ENCODE results near the gene HNMT.

Gene HNMT

DNA sequence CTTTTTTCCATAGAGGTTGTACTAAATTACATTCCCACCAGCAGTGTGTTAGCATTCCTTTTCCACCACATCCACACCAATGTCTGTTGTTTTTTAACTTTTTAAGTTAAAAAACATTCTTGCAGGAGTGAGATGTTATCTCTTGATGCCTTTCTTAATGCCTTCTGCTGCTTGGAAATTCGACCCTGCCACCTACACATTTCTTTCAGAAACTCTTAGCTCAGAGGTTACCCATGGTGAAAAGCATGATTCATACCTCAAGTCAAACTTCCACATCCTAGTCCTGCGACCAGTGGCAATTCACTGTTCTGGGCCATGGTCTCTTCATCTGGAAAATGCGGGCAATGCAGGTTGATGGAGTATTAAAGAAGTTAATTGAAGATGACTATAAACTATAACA, 12.7 kb upstream of the HNMT start (continued):
- TF ChIP-seq ZNF843 (tag by site-specific recombination; IDR thresholded peaks at IDR 0.05) (no peak), ZNF548 (tag by site-specific recombination; IDR thresholded peaks at IDR 0.05) (no peak), ZNF302 (tag by site-specific recombination; IDR thresholded peaks at IDR 0.05; ENCODE audit: low read depth) (no peak), ZNF677 (tag by site-specific recombination; IDR thresholded peaks at IDR 0.05) (no peak)

GRCh38 chr2:137952586-137953129, 11.6 kb upstream of the HNMT start:
- no peaks in the 10 kb centered on the region for H3K9me3 ChIP-seq (ENCODE audit: control insufficient read depth, insufficient read depth, low read depth, low read length)
- no peak overlapping the region for H3K4me3 ChIP-seq (ENCODE audit: low read depth, low read length)
- no peak for TF ChIP-seq ZNF596 (tag by site-specific recombination; IDR thresholded peaks at IDR 0.05)
- no peak for TF ChIP-seq ZNF747 (tag by site-specific recombination; IDR thresholded peaks at IDR 0.05)
- TF ChIP-seq ZNF19 (tag by site-specific recombination; IDR thresholded peaks at IDR 0.05; ENCODE audit: low read depth) = no peak
- no peak for TF ChIP-seq ZBTB8A (tag by site-specific recombination; IDR thresholded peaks at IDR 0.05)
- TF ChIP-seq ZNF449 (tag by site-specific recombination; IDR thresholded peaks at IDR 0.05) = no peak
- no peak for TF ChIP-seq ZBTB7A (tag by site-specific recombination; IDR thresholded peaks at IDR 0.05; ENCODE audit: low read depth)
- TF ChIP-seq ZNF239 (tag by site-specific recombination; IDR thresholded peaks at IDR 0.05) = no peak
- no peak for TF ChIP-seq MEIS1 (CRISPR knock-in tag; IDR thresholded peaks at IDR 0.05; ENCODE audit: borderline replicate concordance)
- TF ChIP-seq ZNF394 (tag by site-specific recombination; IDR thresholded peaks at IDR 0.05; ENCODE audit: borderline replicate concordance) = no peak
- TF ChIP-seq, protein P1, sequence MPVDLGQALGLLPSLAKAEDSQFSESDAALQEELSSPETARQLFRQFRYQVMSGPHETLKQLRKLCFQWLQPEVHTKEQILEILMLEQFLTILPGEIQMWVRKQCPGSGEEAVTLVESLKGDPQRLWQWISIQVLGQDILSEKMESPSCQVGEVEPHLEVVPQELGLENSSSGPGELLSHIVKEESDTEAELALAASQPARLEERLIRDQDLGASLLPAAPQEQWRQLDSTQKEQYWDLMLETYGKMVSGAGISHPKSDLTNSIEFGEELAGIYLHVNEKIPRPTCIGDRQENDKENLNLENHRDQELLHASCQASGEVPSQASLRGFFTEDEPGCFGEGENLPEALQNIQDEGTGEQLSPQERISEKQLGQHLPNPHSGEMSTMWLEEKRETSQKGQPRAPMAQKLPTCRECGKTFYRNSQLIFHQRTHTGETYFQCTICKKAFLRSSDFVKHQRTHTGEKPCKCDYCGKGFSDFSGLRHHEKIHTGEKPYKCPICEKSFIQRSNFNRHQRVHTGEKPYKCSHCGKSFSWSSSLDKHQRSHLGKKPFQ (tag by site-specific recombination; IDR thresholded peaks at IDR 0.05) = no peak
- TF ChIP-seq, protein P2, sequence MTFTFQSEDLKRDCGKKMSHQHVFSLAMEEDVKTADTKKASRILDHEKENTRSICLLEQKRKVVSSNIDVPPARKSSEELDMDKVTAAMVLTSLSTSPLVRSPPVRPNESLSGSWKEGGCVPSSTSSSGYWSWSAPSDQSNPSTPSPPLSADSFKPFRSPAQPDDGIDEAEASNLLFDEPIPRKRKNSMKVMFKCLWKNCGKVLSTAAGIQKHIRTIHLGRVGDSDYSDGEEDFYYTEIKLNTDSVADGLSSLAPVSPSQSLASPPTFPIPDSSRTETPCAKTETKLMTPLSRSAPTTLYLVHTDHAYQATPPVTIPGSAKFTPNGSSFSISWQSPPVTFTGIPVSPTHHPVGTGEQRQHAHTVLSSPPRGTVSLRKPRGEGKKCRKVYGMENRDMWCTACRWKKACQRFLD (tag by site-specific recombination; IDR thresholded peaks at IDR 0.05) = no peak
- TF ChIP-seq, protein P3, sequence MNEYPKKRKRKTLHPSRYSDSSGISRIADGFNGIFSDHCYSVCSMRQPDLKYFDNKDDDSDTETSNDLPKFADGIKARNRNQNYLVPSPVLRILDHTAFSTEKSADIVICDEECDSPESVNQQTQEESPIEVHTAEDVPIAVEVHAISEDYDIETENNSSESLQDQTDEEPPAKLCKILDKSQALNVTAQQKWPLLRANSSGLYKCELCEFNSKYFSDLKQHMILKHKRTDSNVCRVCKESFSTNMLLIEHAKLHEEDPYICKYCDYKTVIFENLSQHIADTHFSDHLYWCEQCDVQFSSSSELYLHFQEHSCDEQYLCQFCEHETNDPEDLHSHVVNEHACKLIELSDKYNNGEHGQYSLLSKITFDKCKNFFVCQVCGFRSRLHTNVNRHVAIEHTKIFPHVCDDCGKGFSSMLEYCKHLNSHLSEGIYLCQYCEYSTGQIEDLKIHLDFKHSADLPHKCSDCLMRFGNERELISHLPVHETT (tag by site-specific recombination; IDR thresholded peaks at IDR 0.05) = no peak
- TF ChIP-seq HOXC10 (CRISPR knock-in tag; IDR thresholded peaks at IDR 0.05) = no peak
- no peak for TF ChIP-seq REPIN1 (tag by site-specific recombination; IDR thresholded peaks at IDR 0.05; ENCODE audit: low read depth)
- no peak for TF ChIP-seq ZBTB49 (tag by site-specific recombination; IDR thresholded peaks at IDR 0.05; ENCODE audit: low read depth)
- no peak for TF ChIP-seq ZNF426 (tag by site-specific recombination; IDR thresholded peaks at IDR 0.05)
- TF ChIP-seq ZNF621 (tag by site-specific recombination; IDR thresholded peaks at IDR 0.05) = no peak
- no peak for TF ChIP-seq ELK4 (IDR thresholded peaks at IDR 0.05; ENCODE audit: borderline replicate concordance, low read depth, low read length)
- no peak for TF ChIP-seq ZNF423 (tag by site-specific recombination; IDR thresholded peaks at IDR 0.05)
- TF ChIP-seq, protein P4, sequence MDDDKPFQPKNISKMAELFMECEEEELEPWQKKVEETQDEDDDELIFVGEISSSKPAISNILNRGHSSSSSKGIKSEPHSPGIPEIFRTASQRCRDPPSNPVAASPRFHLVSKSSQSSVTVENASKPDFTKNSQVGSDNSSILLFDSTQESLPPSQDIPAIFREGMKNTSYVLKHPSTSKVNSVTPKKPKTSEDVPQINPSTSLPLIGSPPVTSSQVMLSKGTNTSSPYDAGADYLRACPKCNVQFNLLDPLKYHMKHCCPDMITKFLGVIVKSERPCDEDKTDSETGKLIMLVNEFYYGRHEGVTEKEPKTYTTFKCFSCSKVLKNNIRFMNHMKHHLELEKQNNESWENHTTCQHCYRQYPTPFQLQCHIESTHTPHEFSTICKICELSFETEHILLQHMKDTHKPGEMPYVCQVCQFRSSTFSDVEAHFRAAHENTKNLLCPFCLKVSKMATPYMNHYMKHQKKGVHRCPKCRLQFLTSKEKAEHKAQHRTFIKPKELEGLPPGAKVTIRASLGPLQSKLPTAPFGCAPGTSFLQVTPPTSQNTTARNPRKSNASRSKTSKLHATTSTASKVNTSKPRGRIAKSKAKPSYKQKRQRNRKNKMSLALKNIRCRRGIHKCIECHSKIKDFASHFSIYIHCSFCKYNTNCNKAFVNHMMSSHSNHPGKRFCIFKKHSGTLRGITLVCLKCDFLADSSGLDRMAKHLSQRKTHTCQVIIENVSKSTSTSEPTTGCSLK (tag by site-specific recombination; IDR thresholded peaks at IDR 0.05) = no peak
- no peak overlapping the region for H3K27ac ChIP-seq (ENCODE audit: extremely low read depth, low read depth, low read length)
- CTCF ChIA-PET = interaction anchor here (0.9 to 1.1 kb wide), 2 partner anchors 10 to 863 kb away, joined by 3 read pairs; no protein-coding TSS in a partner anchor
- H3K36me3 ChIP-seq (ENCODE audit: control insufficient read depth in 2 of 2, insufficient read depth in 1 of 2, low read length in 2 of 2) = no peaks in the 10 kb centered on the region
- H3K4me1 ChIP-seq (ENCODE audit: control insufficient read depth, insufficient read depth, low read length) = no peaks in the 10 kb centered on the region
- POLR2A ChIA-PET = no interaction called here
